Type B pancreatic cell (in vitro differentiated cells): ENCODE results near the gene ZBTB39. TPM values are rescaled to one million over a fixed set of nuclear protein-coding genes. Genes with fewer than 3 reads are reported as not detected.
A peak's percentile ranks its signal among the peaks of the same experiment; 100 is the strongest.
"Not testable (repeated sequence)": the region's sequence is repeated elsewhere in the genome, so short reads cannot be mapped to it uniquely, and the experiment has no call there.

ENCODE experiments used
- DNase-seq: peaks from one replicate; pipeline ENCODE4 v3.0.0; 2021; ENCODE audit warnings: mixed read lengths; ENCODE audit not compliant: unreplicated experiment; ENCODE audit errors: extremely low spot score
- H3K27ac Mint-ChIP-seq: 2 replicates; pipeline ENCODE4 v1.8.0; 2021; ENCODE audit warnings: mild to moderate bottlenecking, mixed read lengths
- H3K27me3 Mint-ChIP-seq: 2 replicates; pipeline ENCODE4 v1.8.0; 2021; ENCODE audit warnings: mixed read lengths
- H3K36me3 Mint-ChIP-seq: 2 replicates; pipeline ENCODE4 v1.8.0; 2021; ENCODE audit warnings: mixed read lengths
- H3K4me1 Mint-ChIP-seq: one replicate; pipeline ENCODE4 v1.8.0; 2021; ENCODE audit warnings: mixed read lengths; ENCODE audit not compliant: unreplicated experiment
- H3K4me3 Mint-ChIP-seq: 2 replicates; pipeline ENCODE4 v1.8.0; 2021; ENCODE audit warnings: mild to moderate bottlenecking, mixed read lengths
- H3K9me3 Mint-ChIP-seq: 2 replicates; pipeline ENCODE4 v1.8.0; 2021; ENCODE audit warnings: mixed read lengths
- CTCF ChIP-seq: fragments of 200-600 bp; sonication (generic); conservative IDR thresholded peaks from 2 replicates; pipeline ENCODE4 v1.5.0; 2021; ENCODE audit warnings: antibody characterized with exemption, mild to moderate bottlenecking
- total RNA-seq: library from RNA; stranded (reverse); gene quantifications from 2 replicates; pipeline ENCODE4 v1.2.1, GENCODE V29; 2021; ENCODE audit warnings: low replicate concordance

Gene ZBTB39
- total RNA-seq, 1 donor from 2014 or later: 18.1 TPM

GRCh38 chr12:57018906-57019305, 12.6 kb upstream of the ZBTB39 start:
- H3K27ac Mint-ChIP-seq: peak overlapping the region; percentile 82
- H3K4me1 Mint-ChIP-seq: peaks cover 11% of the 10 kb centered on the region
- no peak for DNase-seq
- no peaks in the 10 kb centered on the region for H3K9me3 Mint-ChIP-seq
- peaks cover 19% of the 10 kb centered on the region for H3K27me3 Mint-ChIP-seq
- no peak overlapping the region for H3K4me3 Mint-ChIP-seq
- no peak for TF ChIP-seq CTCF
- no peaks in the 10 kb centered on the region for H3K36me3 Mint-ChIP-seq

GRCh38 chr12:57018353-57018752, 12.0 kb upstream of the ZBTB39 start:
- H3K27ac Mint-ChIP-seq: peak overlapping the region; percentile 82
- H3K27me3 Mint-ChIP-seq: peaks cover 22% of the 10 kb centered on the region
- not testable (repeated sequence) for H3K4me3 Mint-ChIP-seq, H3K36me3 Mint-ChIP-seq, H3K9me3 Mint-ChIP-seq, H3K4me1 Mint-ChIP-seq, DNase-seq

- H3K27ac Mint-ChIP-seq: no peak within 1 kb of the TSS
- no peaks in the 10 kb centered on the region for H3K36me3 Mint-ChIP-seq
- no peak within 1 kb of the TSS for H3K4me3 Mint-ChIP-seq
- DNase-seq: no peak
- peaks cover 34% of the 10 kb centered on the region for H3K27me3 Mint-ChIP-seq
- no peak for TF ChIP-seq CTCF
- H3K9me3 Mint-ChIP-seq: no peaks in the 10 kb centered on the region
- H3K4me1 Mint-ChIP-seq: peaks cover 7% of the 10 kb centered on the region
Observed at GRCh38 chr12:57016348-57016747, 10.0 kb upstream of the ZBTB39 start, which contains the start of gene TAC3. TSS of gene TAC3 (minus strand) at chr12:57016529. CDS start at chr12:57015797, 732 bp downstream.

- Mint-ChIP-seq H3K4me1 (peaks cover 11% of the 10 kb centered on the region), H3K9me3 (no peaks in the 10 kb centered on the region), H3K4me3 (no peak overlapping the region), H3K36me3 (no peaks in the 10 kb centered on the region), H3K27ac (no peak overlapping the region), H3K27me3 (peaks cover 34% of the 10 kb centered on the region)
- TF ChIP-seq CTCF: peak; percentile 15
- no peak for DNase-seq
Observed at GRCh38 chr12:57012600-57013465, 6.5 kb upstream of the ZBTB39 start.

- no peak overlapping the region for H3K27ac Mint-ChIP-seq
- H3K4me3 Mint-ChIP-seq: no peak overlapping the region
- H3K27me3 Mint-ChIP-seq: peaks cover 34% of the 10 kb centered on the region
- no peak for DNase-seq
- H3K36me3 Mint-ChIP-seq: no peaks in the 10 kb centered on the region
- H3K4me1 Mint-ChIP-seq: peaks cover 11% of the 10 kb centered on the region
- H3K9me3 Mint-ChIP-seq: no peaks in the 10 kb centered on the region
- TF ChIP-seq CTCF: no peak
Observed at GRCh38 chr12:57011438-57012424, 5.4 kb upstream of the ZBTB39 start.
